NB4 (cell line): Measurements from ENCODE around the gene GP5.

Experiments
- CTCF ChIP-seq: IDR thresholded peaks from one replicate; pipeline ENCODE4 v1.5.1; 2012; ENCODE audit warnings: low read depth, low read length
- MYC ChIP-seq: IDR thresholded peaks from 2 replicates; pipeline ENCODE4 v1.6.1; 2011; ENCODE audit warnings: low read depth, low read length
- POLR2A ChIP-seq: IDR thresholded peaks from 2 replicates; pipeline ENCODE4 v1.6.1; 2011; ENCODE audit warnings: mild to moderate bottlenecking; ENCODE audit not compliant: insufficient read length; ENCODE audit errors: extremely low read depth
- TF ChIP-seq, protein P1 (sequence below): IDR thresholded peaks from 2 replicates; pipeline ENCODE4 v1.6.1; 2011; ENCODE audit warnings: low read depth, low read length

DNA sequence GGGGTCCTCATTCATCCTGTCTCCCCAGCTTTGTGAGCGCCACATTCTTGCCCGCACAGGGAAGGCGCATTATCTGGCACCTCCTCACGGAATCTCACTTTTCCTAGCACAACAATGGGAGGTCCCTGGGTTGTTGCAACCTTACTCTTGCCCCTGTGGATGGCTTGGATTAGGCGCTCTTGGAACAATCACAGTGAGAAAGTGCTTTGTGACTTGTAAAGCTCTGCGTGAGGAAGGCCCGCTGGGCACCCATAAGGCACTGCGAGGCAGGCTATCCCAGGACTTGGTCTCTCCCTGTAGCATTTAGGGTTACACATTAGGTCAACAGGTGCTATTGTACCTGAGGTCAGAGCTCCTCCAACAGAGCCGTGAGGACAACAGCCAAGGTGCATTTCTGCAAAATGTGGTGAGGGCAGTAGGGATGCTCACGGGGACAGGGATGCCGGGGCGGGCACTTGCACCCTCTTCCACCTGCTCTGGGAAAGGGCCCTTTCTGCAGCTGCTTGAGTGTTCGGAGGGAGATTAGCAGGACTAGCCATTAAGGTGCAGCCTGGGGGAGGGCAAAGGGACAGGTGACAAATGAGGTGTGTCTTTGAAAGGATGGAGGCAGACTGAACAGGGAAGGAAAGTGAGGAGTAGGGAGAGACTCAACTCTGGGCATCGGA, 15.7 kb downstream of the GP5 start:
- TF ChIP-seq CTCF: no peak
- TF ChIP-seq POLR2A: no peak
- TF ChIP-seq, protein P1, sequence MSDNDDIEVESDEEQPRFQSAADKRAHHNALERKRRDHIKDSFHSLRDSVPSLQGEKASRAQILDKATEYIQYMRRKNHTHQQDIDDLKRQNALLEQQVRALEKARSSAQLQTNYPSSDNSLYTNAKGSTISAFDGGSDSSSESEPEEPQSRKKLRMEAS: no peak
- no peak for TF ChIP-seq MYC
